ENCODE data around the gene KCNH2.
A peak's percentile ranks its signal among the peaks of the same experiment; 100 is the strongest.

The KCNH2 gene

DNA sequence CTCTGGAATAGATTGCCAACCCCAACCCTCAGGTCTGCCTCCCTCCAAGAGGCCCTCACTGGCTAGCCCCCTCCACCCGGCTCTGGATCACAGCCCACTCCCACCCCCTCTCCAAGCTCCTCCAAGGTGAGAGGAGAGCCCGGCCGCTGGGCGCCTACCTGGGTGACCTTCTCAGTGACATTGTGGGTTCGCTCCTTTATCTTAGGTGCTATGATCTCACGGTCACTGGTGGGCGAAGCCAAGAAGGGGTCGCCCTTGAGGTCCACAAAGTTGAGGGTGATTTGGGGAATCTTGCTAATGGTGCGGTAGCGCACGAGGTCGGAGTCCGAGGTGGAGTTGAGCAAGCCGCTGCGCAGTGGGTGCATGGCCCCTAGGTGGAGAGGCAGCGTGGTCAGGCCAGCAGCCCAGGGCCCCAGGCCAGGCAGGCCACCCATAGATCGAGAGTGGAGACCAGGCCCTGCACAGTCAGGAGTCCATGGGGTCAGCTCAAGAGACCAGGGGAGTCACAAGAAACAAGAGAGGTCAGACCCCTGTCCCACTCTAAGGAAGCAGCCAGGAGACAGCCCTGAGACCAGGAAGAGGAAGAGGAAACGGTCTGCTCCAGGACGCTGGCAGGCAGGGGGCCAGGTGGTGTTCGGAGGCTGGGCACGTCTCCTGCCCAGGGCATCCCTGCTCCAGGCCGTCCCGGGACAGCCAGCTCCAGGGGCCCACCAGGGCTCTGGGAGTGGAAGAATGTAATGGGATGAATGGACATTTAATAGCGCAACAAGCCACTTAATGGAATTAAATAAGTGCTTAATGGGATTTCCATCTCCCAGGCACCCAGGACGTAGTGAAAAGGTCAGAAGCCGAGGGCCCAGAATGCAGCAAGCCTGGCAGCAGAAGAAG is 20.7 kb downstream of the KCNH2 start:
- DNase-seq = no peak

DNA sequence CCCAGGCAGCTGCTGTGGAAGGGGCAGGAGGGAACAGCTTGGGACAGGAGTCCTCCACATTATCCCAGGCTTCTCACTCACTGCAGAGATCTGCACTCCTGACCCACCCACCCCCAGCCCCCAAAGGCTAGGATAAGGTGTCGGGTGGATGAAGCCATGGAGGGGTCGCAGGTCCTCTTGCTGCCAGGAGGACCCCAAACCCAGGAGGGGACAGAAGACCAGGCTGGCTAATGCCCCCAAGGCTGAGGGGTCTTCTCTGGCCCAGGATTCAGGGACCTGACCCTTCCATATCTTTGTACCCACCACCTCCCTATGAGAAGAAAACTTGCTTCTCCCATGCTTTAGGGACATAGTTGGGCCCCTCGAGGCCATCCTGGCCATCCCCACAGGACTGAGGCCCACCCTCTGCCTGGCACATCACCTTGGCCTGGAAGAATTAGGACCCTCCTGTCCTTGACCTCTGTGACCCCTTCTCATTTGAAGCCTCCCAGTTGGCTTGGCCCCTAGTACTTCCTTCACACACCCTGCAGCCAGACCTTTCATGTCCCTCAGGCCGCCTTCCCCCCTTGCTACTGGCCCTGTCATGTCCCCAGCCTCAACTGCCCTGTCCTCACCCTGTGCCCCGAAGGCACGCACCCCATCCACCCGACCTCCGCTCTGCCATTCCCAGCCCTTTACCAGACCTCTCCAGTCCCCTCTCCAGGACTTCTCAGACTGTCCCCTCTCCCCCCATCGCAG is 21.6 kb downstream of the KCNH2 start:
- no peak for DNase-seq

DNA sequence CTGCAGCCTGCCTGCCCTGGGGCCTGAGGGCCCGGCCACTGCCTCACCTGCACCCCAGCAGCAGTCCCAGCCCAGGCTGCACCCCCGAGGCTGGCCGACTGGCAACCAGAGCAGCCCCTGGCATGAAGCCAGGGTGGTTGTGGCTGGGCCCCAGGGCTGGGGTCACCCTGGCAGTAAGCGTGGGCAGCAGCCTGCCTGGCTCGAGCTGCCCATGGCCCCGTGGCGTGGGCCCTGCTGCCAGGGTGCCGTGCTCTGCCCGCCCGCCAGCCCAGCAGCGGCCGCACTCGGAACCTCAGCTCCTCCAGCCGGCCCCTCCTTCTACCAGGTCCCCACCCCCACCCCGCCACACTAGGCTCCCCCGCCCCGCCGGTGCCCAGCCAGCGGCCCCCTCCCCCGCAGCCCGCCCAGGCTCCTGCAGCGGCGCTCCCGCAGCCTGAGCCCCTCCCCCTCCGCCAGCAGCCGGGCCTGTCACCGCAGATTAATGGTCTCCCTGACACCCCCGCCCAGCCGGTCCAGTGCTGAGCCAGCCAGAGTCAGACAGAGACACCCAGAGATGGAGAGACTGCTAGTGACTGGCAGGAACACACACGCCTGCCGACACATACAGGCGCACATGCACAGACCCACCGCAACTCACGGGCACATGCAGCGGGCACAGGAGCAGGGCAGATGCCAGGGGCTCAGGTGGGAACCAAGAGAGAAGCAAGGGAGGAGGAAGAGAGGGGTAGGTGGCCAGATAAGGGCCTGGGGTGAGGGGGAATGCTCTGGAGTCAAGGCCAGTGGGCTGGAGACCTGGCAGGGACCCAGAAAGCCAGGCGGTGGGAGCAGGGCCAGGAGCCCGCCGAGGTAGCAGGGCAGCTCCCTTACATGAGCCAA is 22.4 kb downstream of the KCNH2 start:
- peak; percentile 72 for DNase-seq

DNA sequence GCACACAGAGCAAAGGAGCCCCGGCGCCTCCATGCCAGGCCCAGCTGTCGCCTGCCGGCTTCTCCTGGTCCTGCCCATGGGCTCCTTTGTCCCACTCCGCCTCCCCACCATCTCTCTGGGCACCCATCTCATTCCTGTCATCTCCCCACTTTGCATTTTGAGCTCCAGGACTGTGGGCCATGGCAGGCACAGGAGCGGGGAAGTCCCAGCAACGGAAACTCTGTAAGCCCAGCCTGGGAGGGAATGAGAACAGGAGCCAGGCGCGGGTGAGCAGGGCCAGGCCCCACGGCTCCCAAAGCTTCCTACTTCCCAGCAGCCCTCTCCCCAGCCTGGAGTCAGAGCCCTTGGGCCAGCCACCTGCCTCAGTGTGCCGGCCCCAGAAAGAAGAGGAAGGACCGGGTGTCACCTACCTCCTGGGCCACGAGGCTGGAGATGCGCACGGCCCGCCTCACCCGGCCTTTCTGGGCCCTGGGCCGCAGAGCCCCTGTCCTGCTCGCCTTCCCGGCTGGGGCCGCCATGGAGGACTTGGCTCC is 23.1 kb downstream of the KCNH2 start:
- DNase-seq = no peak

DNA sequence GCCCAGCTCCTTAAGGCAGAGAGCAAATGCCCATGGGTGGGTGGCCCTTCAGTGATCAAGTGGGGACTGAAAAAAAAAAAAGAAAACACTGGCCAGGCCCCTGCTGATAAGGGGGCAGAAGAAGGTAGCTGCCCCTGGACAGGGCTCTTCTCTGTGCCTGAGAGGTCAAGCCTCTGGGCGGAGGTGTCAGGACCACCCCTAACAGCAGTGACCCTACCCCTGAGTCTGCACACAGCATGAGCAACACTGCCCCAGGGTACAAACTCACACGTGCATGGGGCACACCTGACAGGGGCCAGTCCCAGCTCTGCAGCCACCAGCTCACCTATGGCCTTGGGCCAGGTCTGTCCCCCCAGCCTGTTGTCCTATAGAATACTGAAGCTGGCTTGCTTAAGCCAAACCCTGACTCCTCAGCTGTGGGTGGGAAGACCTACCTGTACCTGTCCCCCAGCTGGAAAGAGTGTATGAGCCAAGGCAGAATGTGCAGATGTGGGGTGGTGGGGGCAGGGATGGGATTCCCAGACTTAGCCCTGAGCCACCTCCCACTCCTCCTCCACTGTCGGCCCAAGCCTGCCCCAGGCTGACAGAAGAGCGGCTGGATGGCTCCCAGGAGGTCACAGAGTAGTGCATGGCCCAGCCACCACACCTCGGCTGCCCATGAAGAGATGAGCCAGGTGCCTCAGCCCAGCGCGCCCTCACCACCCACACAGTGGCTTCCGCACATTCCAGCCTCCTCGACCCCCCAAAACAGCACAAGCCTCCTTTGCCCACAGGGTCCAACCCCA is 23.7 kb downstream of the KCNH2 start:
- DNase-seq = no peak

DNA sequence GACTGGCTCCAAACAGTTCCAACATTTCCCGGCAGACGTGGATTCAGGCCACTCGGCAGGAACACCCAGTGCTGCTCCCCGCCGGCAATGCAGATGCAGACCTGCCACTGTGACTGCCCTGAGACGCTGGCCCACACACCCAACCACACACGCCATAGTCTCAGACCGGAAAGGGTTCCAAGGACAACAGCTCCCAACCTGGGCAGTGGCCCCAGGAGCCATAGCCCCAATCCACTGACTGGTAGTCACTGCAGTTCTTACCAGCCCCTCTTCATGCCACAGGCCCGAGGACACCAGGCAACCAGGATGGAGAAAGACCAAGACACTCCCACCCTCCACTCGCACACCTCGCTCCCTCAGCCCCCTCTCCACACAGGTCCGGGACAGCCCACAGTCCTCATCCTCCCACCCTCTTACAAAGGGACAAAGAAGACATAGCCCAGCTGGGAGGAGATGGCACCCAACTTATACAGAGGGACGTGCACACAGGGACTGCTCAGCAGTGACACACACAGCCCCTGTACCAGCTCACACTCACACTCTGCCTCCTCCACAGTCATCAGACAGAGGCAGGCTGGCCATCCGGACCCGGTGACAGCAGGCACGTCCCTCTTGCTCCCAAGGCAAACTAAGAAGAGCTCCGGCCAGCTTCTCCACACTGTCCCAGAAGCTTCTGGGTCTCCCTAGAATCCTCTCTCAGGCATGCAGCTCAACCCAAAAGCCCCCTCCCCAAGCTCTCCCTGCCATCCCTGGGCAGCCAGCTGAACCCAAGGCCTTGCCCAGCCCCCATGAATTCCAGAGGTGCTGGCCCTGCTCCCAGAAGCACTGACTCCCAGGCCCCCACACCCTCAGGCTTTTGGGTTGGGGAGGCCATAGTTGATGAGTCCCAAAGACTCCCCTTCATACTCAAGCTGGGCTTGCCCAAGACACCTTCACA is 24.8 kb downstream of the KCNH2 start:
- DNase-seq = no peak

DNA sequence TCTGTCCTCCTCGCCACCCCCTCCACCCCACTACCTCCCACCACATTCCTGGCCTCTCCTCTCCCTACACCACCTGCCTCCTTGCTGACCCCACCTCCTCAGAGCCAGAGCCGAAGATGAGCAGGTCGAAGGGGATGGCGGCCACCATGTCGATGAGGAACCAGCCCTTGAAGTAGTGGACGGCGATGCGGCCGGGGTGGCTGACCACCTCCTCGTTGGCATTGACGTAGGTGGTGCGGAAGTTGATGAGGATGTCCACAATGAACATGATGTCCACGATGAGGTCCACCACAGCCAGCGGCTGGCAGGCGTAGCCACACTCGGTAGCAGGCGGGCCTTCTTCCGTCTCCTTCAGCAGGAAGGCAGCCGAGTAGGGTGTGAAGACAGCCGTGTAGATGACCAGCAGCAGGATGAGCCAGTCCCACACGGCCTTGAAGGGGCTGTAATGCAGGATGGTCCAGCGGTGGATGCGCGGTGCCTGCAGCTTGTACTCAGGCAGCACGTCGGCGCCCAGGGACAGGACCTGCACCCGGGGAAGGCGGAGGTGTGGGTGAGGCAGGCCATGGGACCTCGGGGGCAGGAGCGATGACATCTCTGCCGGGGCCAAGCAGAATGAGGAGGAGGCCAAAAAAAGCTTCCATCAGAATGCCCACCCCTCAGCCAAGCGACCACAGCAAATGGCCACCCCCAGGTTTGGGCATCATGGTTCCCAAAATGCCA is 25.6 kb downstream of the KCNH2 start:
- DNase-seq = no peak

DNA sequence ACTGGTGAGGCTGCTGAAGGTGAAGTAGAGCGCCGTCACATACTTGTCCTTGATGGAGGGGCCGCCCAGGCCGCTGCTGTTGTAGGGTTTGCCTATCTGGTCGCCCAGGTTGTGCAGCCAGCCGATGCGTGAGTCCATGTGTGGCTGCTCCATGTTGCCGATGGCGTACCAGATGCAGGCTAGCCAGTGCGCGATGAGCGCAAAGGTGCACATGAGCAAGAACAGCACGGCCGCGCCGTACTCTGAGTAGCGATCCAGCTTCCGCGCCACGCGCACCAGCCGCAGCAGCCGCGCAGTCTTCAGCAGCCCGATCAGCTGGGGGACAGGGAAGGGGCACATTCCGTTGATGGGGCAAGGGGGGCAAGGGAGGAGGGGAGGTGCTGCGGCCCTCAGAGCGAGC is 26.6 kb downstream of the KCNH2 start:
- DNase-seq = no peak

DNA sequence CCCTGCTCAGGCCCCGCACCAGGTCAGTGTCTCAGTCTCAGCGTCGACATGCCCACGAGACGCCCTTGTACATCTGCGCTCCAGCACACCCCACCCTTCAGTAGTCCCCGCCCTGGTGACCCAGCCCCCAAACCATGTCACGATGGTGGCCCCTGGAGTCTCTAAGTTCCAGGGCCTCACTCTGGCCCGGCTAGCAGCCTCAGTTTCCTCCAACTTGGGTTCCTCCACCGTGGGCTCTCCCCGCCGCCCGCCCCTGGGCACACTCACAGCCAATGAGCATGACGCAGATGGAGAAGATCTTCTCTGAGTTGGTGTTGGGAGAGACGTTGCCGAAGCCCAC is 27.0 kb downstream of the KCNH2 start:
- no peak for DNase-seq

DNA sequence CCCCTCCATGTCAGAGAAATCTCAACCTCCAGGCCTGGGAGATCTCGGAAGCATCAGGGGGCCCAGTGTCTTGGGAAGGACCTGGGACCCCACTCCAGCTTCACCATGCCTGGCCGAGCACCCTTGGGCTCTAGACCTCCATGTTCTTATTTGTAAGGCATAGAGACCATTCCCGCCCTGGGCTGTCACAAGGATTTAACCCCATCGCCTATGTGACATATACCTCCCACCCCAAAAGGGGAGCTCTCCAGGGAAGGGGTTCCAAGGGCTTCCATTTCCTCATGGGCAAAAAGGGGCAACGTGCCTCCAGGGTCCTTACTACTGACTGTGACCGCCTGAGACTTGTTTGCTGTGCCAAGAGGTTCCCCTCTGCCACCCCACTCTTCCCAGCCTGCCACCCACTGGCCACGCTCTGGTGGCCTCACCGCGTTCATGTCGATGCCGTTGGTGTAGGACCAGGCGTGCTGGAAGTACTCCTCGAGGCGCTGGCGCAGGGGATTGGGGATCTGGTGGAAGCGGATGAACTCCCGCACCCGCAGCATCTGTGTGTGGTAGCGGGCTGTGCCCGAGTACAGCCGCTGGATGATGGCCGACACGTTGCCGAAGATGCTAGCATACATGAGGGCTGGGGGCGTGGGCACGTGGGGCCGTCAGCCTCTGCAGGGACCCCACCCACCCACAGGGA is 27.5 kb downstream of the KCNH2 start:
- DNase-seq = no peak

DNA sequence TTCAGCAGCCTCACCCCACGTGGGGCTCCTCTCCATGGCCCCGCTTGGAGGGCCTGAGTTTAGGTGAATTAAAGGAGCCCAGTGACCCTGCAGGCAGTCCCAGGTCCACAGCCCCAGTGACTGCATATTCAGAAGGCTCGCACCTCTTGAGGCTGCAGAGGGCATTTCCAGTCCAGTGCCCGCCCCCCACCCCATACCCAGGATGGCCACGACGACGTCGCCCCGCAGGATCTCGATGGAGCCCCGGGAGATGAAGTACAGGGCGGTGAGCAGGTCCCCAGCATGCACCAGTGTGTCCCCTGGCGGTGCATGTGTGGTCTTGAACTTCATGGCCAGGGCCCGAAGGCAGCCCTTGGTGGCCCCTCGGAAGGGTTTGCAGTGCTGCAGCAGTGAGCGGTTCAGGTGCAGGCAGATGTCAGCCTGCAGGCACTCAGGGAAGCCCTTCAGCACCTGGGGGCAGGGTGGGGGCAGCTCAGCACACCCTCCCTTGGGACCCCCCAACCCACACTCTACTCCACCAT is 28.1 kb downstream of the KCNH2 start:
- no peak for DNase-seq

DNA sequence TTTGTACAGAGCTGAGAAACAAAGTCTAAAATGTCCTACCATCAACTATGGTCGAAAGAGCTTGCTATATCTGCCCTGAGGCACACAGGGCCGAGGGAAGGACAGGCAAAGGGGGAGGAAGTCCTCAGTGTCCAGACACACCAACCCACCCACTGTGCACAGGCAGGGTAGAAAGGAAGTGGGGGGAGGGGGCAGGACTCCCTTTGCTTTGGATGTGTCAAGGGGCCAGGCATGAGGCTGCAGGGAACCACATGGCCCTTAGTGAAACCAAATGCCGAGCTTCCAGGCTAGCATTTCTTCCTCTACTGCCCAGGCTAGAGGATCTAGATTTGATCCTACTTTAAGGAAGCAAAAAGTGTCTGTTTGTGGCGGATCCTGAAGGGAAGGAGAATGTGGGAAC is 28.6 kb downstream of the KCNH2 start:
- DNase-seq = no peak

DNA sequence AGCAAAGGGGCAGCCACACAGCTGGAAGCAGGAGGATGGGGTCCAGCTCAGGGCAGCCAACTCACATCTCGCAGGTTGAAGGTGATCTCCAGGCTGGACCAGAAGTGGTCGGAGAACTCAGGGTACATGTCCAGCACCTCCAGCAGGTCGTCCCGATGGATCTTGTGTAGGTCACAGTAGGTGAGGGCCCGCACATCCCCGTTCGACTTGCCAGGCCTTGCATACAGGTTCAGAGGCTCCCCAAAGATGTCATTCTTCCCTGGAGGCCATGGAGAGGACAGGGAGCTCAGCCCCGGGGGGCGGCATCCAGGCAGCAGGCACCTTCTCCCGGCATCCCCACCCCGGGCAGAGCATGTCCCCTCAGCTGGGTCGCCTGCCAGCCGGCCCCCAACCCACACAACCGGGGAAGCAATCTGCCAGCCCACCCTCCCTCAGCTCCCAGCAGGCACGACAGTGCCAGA is 29.3 kb downstream of the KCNH2 start:
- no peak for DNase-seq

DNA sequence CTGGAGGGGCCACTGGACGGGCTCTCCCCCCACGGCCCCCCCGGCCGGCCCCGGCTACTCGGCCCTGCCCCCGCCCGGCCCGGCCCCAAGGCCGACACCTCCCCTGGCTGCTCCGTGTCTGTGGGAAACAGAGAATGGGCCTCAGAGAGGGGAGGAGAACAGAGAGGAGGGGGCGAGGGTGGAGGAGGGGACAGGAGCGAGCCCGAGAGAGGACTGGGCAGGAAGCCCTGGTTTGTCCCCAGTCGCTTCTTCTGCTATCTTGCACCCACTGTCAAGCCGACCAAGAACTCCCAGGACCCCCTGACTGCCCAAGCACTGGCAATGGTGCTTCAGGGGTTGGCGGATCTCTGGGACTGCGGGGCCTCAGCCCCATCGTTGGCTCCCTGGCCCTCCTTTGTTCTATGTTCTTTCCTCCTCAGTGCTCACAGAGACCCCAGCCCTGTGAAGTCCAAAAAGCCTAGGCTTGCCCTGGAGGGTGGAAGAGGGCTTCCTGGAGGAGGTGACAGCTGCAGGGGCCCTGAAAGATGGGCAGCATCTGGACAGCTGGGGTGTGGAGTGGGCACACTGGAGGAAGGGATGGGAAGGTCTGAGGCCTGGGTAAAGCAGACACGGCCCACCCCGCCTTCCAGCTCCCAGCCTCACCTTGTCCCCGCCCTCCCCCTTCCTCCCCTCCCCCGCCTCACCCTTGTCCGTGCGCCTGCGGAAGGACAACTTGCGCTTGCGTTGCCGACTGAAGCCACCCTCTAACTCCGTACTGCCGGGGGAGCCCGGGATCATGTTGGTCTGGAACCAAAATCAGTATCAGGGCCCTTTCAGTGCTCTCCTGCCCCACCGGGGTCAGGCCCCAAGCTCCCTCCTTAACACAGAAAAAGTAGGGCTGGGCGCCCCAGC is 30.1 kb downstream of the KCNH2 start:
- no peak for DNase-seq

DNA sequence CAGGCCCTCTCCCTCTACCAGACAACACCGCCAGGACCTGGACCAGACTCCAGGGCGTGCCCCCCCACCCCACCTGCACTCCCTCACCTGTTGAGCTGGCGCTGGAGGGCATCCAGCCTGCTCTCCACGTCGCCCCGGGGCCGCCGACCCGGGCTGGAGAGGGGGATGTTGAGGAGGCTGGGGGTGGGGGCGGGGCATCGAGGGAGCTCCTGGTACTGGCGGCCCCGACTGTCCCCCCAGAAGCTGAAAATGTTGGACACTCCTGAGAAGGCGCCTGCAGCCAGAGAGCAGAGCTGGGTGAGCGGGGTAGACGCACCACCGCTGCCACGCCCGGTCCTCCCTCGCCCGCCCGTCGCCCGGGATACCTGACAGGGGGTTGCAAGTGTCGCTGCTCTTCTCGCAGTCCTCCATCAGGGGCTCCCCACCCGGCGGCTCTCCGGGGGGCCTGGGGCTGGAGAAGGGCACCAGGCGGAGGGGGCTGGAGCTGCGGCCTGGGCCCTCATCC is 30.8 kb downstream of the KCNH2 start:
- DNase-seq = no peak

DNA sequence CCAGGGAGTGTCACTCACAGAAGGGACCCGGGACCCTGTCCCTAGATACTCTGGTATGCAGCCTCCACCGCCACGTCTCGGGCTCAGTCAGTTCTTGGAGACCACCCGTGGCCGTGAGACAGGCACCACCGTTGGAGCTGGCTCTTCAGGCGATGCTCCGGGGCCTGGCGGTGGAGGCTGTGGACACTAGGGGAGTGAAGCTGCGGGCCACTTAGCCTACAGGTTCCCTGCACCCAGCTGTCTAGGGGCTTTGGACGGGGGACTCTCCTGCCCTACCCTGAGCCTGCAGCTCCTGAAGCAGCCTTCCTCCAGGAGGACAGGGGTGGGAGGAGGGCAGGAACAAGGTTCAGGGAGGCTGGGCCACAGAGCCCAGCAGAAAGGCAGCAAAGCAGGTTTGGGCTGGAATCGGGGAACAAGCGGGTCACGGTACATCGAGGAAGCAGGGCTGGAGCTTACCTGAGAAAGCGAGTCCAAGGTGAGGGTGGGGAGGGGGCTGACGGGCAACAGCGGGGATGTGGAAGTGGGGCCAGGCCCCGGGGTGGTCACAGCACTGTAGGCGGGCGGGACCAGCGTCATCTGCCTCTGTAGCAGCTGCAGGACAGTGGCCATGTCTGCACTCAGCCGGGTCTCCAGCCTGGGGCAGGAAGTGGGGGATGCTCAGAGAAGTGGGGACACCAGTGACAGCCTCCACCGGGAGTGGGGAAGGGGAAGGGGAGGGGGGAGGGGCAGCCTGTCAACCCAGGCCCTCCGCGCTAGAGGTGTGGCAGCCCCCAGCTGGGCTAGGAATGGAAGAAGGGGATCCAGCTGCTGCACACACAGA is 31.5 kb downstream of the KCNH2 start:
- no peak for DNase-seq

DNA sequence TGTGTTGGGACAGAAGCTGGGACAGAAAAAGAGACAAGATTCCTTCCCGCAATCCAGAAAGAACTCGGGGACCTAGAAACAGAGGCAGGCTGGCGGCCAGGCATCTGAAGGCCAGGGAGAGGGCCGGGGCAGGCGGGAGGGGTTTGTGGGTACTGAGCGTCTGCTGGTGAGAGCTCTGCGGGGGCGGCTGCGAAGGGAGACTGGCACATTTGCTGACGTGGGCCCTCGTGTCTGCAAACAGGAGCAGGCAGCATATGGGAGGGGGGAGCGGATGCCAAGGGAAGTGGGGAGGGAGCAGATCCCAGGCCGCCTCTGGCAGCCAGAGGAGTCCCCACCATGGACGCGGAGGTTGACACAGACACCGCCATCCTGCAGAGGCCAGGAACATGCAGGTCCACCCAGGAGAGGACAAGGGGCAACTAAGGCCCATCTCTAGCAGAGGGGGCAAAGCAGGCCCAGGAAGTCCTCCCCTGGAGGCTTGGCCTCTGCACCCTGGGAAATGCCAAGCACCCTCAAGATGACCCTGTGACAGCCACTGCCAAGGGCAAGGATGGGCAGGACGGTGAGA is 32.2 kb downstream of the KCNH2 start:
- DNase-seq = no peak
